Measurements from ENCODE around the gene DECR2. TPM values are rescaled to one million over a fixed set of nuclear protein-coding genes. Genes with fewer than 3 reads are reported as not detected.
"Not testable (repeated sequence)": the region's sequence is repeated elsewhere in the genome, so short reads cannot be mapped to it uniquely, and the experiment has no call there.

Gene DECR2
- total RNA-seq, 6 donors from 2014 or later, result 8.6 to 22.4 (median 14.6) TPM

- Histone ChIP-seq H3K27ac (no peak overlapping the region), H3K4me1 (peaks cover 0 to 6% (median 2%) of the 10 kb centered on the region in 4 donors), H3K27me3 (no peaks in the 10 kb centered on the region), H3K36me3 (no peaks in the 10 kb centered on the region), H3K9me3 (no peaks in the 10 kb centered on the region), H3K4me3 (no peak overlapping the region)
- no peak for TF ChIP-seq EP300 (IDR thresholded peaks at IDR 0.05)
- no peak for TF ChIP-seq CTCF (IDR thresholded peaks at IDR 0.05)
- no peak for TF ChIP-seq POLR2A (IDR thresholded peaks at IDR 0.05)
- no peak for TF ChIP-seq POLR2AphosphoS5 (IDR thresholded peaks at IDR 0.05)
- DNase-seq (peak in 1 of 2 donors; percentile 83), ATAC-seq (ENCODE audit: low FRiP score in 2 of 2) (no peak)
- 90 to 92% methylated on average over 34 to 47 of the region's 47 CpGs for WGBS, 2 donors
Measured at GRCh38 chr16:359871-360697, 41.6 kb upstream of the DECR2 start.

GRCh38 chr16:360698-361336, 40.9 kb upstream of the DECR2 start:
- H3K27ac ChIP-seq, result no peak overlapping the region
- H3K27me3 ChIP-seq, result no peaks in the 10 kb centered on the region
- TF ChIP-seq EP300 (IDR thresholded peaks at IDR 0.05) (no peak), POLR2AphosphoS5 (IDR thresholded peaks at IDR 0.05) (no peak)

GRCh38 chr16:361341-361871, 40.3 kb upstream of the DECR2 start:
- H3K36me3 ChIP-seq, result peaks cover 0 to 5% (median 1%) of the 10 kb centered on the region in 4 donors
- TF ChIP-seq EP300 (IDR thresholded peaks at IDR 0.05), result no peak
- TF ChIP-seq POLR2AphosphoS5 (IDR thresholded peaks at IDR 0.05), result no peak
- no peak for TF ChIP-seq CTCF (IDR thresholded peaks at IDR 0.05)
- TF ChIP-seq POLR2A (IDR thresholded peaks at IDR 0.05), result no peak
- ATAC-seq (ENCODE audit: low FRiP score in 2 of 2) (no peak), DNase-seq (peak in 1 of 2 donors; percentile 79)
- H3K4me3 ChIP-seq, result no peak overlapping the region
- H3K4me1 ChIP-seq, result peaks cover 0 to 6% (median 2%) of the 10 kb centered on the region in 4 donors
- H3K27ac ChIP-seq, result no peak overlapping the region
- no peaks in the 10 kb centered on the region for H3K27me3 ChIP-seq
- WGBS, 2 donors, result 82 to 86% methylated on average over 28 to 29 of the region's 30 CpGs
- no peaks in the 10 kb centered on the region for H3K9me3 ChIP-seq

More at GRCh38 chr16:360698-361336, 40.9 kb upstream of the DECR2 start:
- Histone ChIP-seq H3K4me1 (peaks cover 0 to 6% (median 2%) of the 10 kb centered on the region in 4 donors), H3K4me3 (no peak overlapping the region), H3K9me3 (no peaks in the 10 kb centered on the region), H3K36me3 (no peaks in the 10 kb centered on the region)
- 92 to 93% methylated on average over 44 to 47 of the region's 47 CpGs for WGBS, 2 donors
- ATAC-seq (ENCODE audit: low FRiP score in 2 of 2) (no peak), DNase-seq (no peak)

- no peak overlapping the region for H3K27ac ChIP-seq
- H3K4me3 ChIP-seq, result no peak overlapping the region
- H3K36me3 ChIP-seq, result peaks cover 0 to 12% (median 8%) of the 10 kb centered on the region in 4 donors
- DNase-seq, result peak; percentile 85 to 87
- TF ChIP-seq POLR2AphosphoS5 (IDR thresholded peaks at IDR 0.05) (no peak), CTCF (IDR thresholded peaks at IDR 0.05) (peak; percentile 69 to 89 (median 81))
- H3K27me3 ChIP-seq, result no peaks in the 10 kb centered on the region
- 27 to 40% methylated on average over 4 to 30 of the region's 30 CpGs for WGBS, 2 donors
- H3K4me1 ChIP-seq, result peaks cover 0 to 6% (median 2%) of the 10 kb centered on the region in 4 donors
- ATAC-seq (ENCODE audit: low FRiP score in 2 of 2), result peak; percentile 70 to 74
- H3K9me3 ChIP-seq, result no peaks in the 10 kb centered on the region
Measured at GRCh38 chr16:361872-362701, 39.6 kb upstream of the DECR2 start.

- WGBS, 2 donors, result 100% methylated on average over 4 of the region's 24 CpGs; no CpG with 5 or more reads in 1 of the 2 donors
- not testable (repeated sequence) for H3K27me3 ChIP-seq; H3K9me3 ChIP-seq; ATAC-seq (ENCODE audit: low FRiP score in 2 of 2); H3K4me3 ChIP-seq; H3K27ac ChIP-seq; H3K4me1 ChIP-seq
- peak in 1 of 2 donors; percentile 50 for DNase-seq
- peaks cover 4 to 18% (median 14%) of the 10 kb centered on the region in 4 donors for H3K36me3 ChIP-seq
Measured at GRCh38 chr16:362702-362999, 39.0 kb upstream of the DECR2 start.
